Spinal cord (tissue), 10 donors: Measurements from ENCODE around the gene MBOAT1. TPM values are rescaled to one million over a fixed set of nuclear protein-coding genes. Genes with fewer than 3 reads are reported as not detected.

Source experiments
- DNase-seq, 6 donors: peaks; one replicate each; pipeline versions ENCODE4 v3.0.0 to v3.0.0-alpha.2; 2013 to 2015; ENCODE audit warnings: low spot score in 6 of 6, low read depth in 4 of 6
- H3K27ac ChIP-seq: one replicate; pipeline ENCODE4 v1.5.1; 2013; ENCODE audit warnings: low read depth, low read length, control low read depth
- H3K27me3 ChIP-seq: one replicate; pipeline ENCODE4 v1.6.1; 2013; ENCODE audit warnings: low read length; ENCODE audit not compliant: control insufficient read depth, insufficient read depth
- H3K36me3 ChIP-seq: one replicate; pipeline ENCODE4 v1.6.1; 2013; ENCODE audit warnings: low read length; ENCODE audit not compliant: control insufficient read depth, insufficient read depth
- H3K4me1 ChIP-seq: one replicate; pipeline ENCODE4 v1.6.1; 2013; ENCODE audit warnings: low read length; ENCODE audit not compliant: control insufficient read depth, insufficient read depth
- H3K4me3 ChIP-seq: one replicate; pipeline ENCODE4 v1.5.1; 2013; ENCODE audit warnings: low read depth, low read length, control low read depth
- H3K9me3 ChIP-seq: one replicate; pipeline ENCODE4 v1.6.1; 2013; ENCODE audit warnings: low read length; ENCODE audit not compliant: control insufficient read depth, insufficient read depth
- WGBS: methylation state at CpG from one replicate; pipeline ENCODE4 v1.1.5; 2013; ENCODE audit warnings: missing lambda C conversion rate; ENCODE audit not compliant: insufficient coverage; 5-methylcytosine and 5-hydroxymethylcytosine counted together
- polyA plus RNA-seq, 2 donors: library from polyadenylated mRNA; unstranded; fragments of 120-200 nt; gene quantifications; one replicate each; pipeline ENCODE4 v1.2.1, GENCODE V29; 2013; ENCODE audit not compliant: insufficient read length in 2 of 2
- total RNA-seq, 2 donors: library from RNA; depleted of rRNA in 1 of 2; stranded (reverse); fragments of 120-200 nt in 1 of 2; fragments of >200 nt in 1 of 2; gene quantifications; one replicate each; pipeline versions ENCODE4 v1.2.3 to v1.2.4, GENCODE V29; 2013 to 2014
- donor health status: healthy.

Gene MBOAT1
- total and polyA plus RNA-seq, 4 donors = 2.5 to 18.5 (median 9.7) TPM

DNA sequence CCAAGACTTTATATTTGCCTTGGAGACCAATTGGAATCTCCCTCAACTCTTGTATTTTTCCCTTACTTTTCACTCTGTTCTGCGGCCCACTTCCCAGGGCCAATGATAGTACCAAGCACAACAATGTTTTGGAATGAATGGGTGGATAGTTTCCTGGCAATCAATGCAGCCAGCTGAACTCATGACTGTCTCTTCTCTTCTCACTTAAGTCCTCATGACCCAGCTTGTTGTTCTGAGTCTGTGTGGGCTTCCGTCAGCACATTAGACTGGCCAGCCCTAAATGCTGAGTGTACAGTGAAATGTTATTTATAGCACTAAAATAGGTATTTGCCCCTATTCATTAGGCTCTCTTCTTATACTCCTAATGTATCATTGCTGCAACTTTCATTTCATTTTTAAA is 5.6 kb upstream of the MBOAT1 start:
- WGBS = no CpG with 5 or more reads among the region's 2 CpGs
- Histone ChIP-seq H3K9me3 (no peaks in the 10 kb centered on the region), H3K36me3 (no peaks in the 10 kb centered on the region), H3K27me3 (no peaks in the 10 kb centered on the region), H3K4me1 (peaks cover 8% of the 10 kb centered on the region), H3K27ac (no peak overlapping the region), H3K4me3 (no peak overlapping the region)
- peak in 2 of 6 donors; percentile 8 to 13 for DNase-seq

DNA sequence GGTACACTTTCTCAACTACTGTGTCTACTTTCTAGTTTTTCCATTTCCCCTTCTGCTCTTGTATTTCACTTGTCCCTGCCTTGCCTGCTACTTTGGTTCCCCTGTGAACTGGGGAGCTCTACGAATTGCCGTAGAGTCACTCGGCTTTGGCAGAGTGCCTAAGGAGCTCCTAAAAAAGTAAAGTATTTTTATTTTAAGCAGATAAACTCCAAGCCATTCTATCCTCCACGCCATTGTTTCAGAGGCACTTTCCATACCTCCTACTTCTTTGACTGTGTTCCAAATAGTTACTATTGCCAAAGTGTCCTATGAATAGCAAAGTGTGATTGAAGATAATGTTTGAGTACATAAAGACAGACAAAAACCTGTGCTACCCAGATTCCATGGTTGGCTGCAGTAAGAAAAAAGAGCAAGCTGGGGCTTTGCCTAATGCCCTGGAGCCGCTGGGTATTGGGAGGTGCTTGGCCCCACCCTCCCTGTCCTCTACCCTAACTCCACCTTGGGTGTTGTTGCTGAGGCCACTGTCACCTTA is 5.1 kb upstream of the MBOAT1 start:
- Histone ChIP-seq H3K4me1 (peaks cover 8% of the 10 kb centered on the region), H3K36me3 (no peaks in the 10 kb centered on the region), H3K4me3 (no peak overlapping the region), H3K27ac (no peak overlapping the region), H3K27me3 (no peaks in the 10 kb centered on the region), H3K9me3 (no peaks in the 10 kb centered on the region)
- WGBS = no CpG with 5 or more reads among the region's 5 CpGs
- DNase-seq = peak in 2 of 6 donors; percentile 15 to 38

DNA sequence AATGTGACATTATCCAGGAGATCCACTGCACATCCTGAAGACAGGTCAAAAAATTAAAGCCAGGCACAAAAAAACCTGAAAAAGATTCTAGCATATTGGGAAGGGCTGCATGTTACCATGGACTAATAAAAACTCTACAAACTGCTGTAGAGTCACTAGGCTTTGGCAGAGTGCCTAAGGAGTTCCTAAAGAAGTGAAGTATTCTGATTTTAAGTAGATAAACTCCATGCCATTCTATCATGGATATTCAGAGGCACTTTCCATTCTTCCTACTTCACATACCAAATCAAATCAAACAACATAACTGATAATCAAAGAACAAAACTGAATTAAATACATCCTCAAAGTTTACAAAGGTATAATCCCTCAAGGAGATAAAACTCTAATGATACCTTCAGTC is 3.0 kb upstream of the MBOAT1 start:
- Histone ChIP-seq H3K4me1 (peaks cover 12% of the 10 kb centered on the region), H3K36me3 (no peaks in the 10 kb centered on the region), H3K27ac (no peak overlapping the region), H3K9me3 (no peaks in the 10 kb centered on the region), H3K4me3 (no peak overlapping the region), H3K27me3 (peaks cover 3% of the 10 kb centered on the region)
- DNase-seq = no peak

DNA sequence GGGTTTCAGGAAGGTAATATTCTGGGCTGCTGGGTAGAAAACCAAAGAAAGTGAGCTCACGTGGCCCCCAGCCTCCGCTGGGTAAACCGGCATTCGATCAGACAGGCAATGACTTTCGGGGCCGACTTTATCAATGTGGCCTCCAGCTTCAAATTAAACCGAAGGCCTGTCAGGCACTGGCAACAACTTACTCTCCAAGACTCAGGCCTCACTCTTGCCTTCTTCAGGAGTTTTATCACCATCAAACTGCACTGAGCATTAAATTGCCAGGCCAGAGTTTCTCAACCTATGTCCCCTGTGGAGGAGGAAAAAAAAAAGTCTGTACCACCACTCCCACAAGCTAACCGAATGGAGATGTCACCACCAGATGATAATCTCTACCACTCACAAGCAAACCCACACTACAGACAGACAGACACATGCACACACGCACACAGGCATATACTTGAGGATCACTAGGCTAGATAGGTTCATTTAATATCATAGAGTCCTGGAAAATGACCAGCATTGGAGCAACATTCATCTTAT is 1.1 kb upstream of the MBOAT1 start:
- WGBS = 38% methylated on average over 7 of the region's 9 CpGs
- Histone ChIP-seq H3K4me3 (peak overlapping the region; percentile 54), H3K4me1 (peaks cover 12% of the 10 kb centered on the region), H3K36me3 (no peaks in the 10 kb centered on the region), H3K27ac (peak overlapping the region; percentile 84), H3K27me3 (peaks cover 5% of the 10 kb centered on the region), H3K9me3 (no peaks in the 10 kb centered on the region)
- no peak for DNase-seq

DNA sequence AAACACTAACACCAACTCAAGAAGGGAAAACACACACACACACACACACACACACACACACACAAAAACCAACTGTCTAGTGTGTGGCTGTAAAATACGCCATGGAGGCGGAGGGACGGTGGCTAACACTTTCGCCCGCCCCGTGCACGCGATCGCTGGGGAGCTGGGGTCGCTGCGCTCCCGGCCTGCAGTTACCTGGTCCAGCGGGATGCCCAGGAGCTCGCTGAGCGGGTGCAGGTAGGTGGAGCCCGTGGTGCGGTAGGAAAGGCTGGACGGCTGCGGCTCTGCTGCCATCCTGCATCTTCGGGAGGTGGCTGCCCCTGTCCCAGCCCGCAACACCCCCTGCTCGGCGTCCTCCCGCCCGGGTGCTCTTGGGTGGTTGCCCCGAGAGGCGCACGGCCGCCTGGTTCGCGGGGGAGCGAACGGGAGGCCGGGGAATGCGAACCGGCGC is 303 bp downstream of the MBOAT1 start:
- Histone ChIP-seq H3K4me1 (peaks cover 10% of the 10 kb centered on the region), H3K27ac (peak overlapping the region; percentile 84), H3K4me3 (peak overlapping the region; percentile 54), H3K27me3 (peaks cover 5% of the 10 kb centered on the region), H3K36me3 (no peaks in the 10 kb centered on the region), H3K9me3 (no peaks in the 10 kb centered on the region)
- WGBS = under 1% methylated on average over 36 of the region's 37 CpGs
- DNase-seq = peak in 2 of 6 donors; percentile 24 to 54

DNA sequence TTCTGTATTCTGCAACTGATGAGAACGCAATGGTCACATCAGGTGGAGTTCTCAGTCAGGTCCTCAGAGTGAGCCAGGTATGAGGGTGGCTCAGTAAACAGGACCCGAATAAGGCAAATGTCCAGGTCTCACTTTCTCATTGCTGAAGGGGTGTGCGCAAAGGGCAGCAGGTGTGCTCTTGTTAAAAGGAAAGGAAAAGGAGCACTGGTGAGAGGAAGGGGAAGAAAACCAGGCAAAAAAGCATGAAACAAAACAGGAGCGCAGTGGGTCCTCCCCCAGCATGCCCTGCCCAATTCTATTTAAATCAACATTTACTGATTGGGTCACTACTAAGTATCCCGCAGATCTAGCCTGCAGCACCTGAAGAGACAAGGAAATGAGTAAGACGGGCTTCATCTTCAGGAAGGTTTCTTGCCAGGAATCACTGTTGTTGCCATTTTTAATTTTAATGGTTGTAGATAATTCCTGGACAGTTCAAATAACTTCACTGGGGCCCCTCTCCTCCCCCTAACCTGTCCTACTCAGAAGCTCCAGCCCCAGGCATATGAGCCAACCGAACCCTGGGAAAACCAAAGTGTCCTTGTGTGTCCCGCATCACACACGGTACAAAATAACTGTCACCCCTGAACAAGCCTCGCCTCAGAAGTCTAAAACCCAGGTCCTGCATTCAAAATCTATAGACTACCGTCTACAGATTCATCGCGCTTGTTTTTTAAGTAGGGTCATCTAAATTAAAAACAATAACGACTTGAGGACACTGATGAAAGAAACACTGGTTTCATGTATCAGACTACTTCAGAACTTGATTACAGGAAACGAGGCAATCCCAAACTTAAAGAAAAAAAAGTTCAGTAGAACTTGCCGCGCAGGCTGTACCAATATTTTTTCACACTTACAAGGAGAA is 980 bp downstream of the MBOAT1 start:
- peaks cover 5% of the 10 kb centered on the region for H3K27me3 ChIP-seq
- peaks cover 8% of the 10 kb centered on the region for H3K4me1 ChIP-seq
- H3K4me3 ChIP-seq = peak overlapping the region; percentile 54
- H3K27ac ChIP-seq = no peak overlapping the region
- no peaks in the 10 kb centered on the region for H3K9me3 ChIP-seq
- H3K36me3 ChIP-seq = no peaks in the 10 kb centered on the region
- DNase-seq = no peak
- WGBS = 28% methylated on average over 10 of the region's 17 CpGs

DNA sequence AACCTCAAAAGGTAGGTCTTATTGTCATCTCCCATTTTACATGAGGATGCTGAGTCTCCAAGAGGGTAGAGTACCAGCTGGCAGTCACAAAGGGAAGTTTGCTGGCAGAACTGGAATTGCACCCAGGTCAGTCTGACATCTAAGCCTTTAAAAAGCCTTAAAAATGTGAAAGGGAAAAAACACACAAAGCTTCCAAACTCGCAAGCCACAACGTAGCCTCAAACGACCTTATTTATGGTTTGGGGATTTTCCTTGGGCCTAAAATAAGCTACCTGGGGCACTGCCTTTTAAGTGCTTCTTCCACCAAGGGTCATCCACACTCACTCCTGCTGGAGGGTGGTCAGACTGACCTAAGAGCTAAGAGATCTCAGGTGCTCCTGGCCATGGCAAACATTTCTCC is 2.1 kb downstream of the MBOAT1 start:
- H3K27ac ChIP-seq = no peak overlapping the region
- peaks cover 10% of the 10 kb centered on the region for H3K4me1 ChIP-seq
- no peak for DNase-seq
- peaks cover 5% of the 10 kb centered on the region for H3K27me3 ChIP-seq
- no CpG with 5 or more reads among the region's 3 CpGs for WGBS
- no peaks in the 10 kb centered on the region for H3K36me3 ChIP-seq
- no peaks in the 10 kb centered on the region for H3K9me3 ChIP-seq
- H3K4me3 ChIP-seq = no peak overlapping the region

DNA sequence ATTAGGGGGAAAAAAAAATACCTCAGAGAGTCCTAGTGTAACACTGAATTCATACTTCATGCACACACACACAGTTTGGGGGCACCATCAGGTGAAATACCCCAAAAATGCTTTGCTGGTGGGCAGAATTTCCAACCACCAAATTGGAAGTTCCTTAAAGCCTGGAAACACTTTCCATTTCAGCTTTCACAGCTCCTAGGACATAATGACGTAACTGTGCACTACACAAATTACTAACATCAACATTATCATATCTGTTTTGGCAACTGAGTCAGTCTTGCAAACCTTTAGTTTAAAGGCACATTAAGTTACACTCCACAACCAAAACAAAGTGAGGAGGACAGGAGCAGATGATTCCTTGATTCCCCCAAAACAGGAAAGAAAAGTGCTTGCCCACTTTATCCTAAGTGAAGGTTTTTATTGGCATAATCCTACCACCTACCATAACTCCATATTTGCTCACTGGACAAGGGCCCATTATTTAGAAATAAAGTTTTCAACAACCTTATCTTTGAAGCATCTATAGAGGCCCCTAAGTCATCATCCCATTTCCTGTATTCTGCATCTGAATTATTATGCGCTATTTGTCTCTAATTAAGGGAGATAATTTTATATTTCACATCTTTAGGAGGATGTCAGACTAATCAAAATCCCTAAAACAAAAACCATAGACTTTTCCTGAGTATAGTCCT is 3.4 kb downstream of the MBOAT1 start:
- Histone ChIP-seq H3K9me3 (no peaks in the 10 kb centered on the region), H3K4me3 (no peak overlapping the region), H3K27me3 (peaks cover 5% of the 10 kb centered on the region), H3K27ac (no peak overlapping the region), H3K4me1 (peaks cover 10% of the 10 kb centered on the region), H3K36me3 (no peaks in the 10 kb centered on the region)
- 83% methylated on average over 1 of the region's 2 CpGs for WGBS
- DNase-seq = no peak

DNA sequence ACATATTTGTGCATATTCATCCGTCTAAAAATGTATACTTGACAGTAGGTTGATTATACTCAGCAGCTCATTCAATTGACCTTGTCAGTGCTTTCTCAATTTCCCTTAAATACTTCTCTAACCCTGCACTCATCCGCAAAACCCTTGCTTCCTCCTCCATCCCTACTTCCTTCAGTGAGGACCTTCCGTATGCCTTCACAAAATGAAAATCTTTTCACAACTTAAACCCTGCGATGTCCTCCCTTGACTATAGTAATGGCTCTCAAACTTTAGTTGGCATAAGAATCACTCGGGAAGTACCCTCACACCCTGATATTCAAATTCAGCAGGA is 5.2 kb downstream of the MBOAT1 start:
- H3K9me3 ChIP-seq = no peaks in the 10 kb centered on the region
- H3K27me3 ChIP-seq = peaks cover 5% of the 10 kb centered on the region
- 91% methylated on average over 4 of the region's 5 CpGs for WGBS
- H3K36me3 ChIP-seq = no peaks in the 10 kb centered on the region
- no peak overlapping the region for H3K27ac ChIP-seq
- H3K4me3 ChIP-seq = no peak overlapping the region
- H3K4me1 ChIP-seq = peaks cover 5% of the 10 kb centered on the region
- no peak for DNase-seq
